GM12864 (cell line): Measurements from ENCODE around the gene NBAS.
"Not testable (repeated sequence)": the region's sequence is repeated elsewhere in the genome, so short reads cannot be mapped to it uniquely, and the experiment has no call there.

Source experiments
- DNase-seq: peaks from one replicate; pipeline ENCODE4 v3.0.0-alpha.2; 2011; ENCODE audit warnings: low read depth
- H3K4me3 ChIP-seq: 2 replicates; pipeline ENCODE4 v1.5.1; 2011; ENCODE audit warnings: mild to moderate bottlenecking, low read depth, low read length, control low read depth
- TF ChIP-seq, protein P1 (sequence below): IDR thresholded peaks from 2 replicates; pipeline ENCODE4 v1.5.1; 2011; ENCODE audit warnings: low read depth, mild to moderate bottlenecking, moderate library complexity, low read length, control low read depth, inconsistent platforms; ENCODE audit errors: missing control alignments

Gene NBAS

DNA sequence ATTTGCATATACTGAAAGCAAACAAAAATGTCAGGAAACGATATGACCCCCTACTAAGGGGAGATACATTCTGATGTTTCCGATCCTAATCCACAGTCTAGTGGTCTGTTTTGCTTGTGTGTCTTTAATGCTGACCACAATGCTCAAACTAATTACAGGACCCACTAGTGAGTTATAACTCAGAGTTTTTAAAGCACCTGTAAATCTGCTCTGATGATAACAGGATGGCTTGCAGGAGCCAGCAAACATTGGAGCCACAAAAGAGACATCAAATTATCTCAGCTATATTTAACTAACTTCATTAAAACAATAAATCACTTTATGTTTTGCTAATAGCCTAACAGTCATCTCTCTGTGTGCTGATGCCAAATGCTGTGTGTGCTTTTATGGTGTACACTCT lies 300.3 kb downstream of the NBAS start:
- no peak overlapping the region for H3K4me3 ChIP-seq
- TF ChIP-seq, protein P1, sequence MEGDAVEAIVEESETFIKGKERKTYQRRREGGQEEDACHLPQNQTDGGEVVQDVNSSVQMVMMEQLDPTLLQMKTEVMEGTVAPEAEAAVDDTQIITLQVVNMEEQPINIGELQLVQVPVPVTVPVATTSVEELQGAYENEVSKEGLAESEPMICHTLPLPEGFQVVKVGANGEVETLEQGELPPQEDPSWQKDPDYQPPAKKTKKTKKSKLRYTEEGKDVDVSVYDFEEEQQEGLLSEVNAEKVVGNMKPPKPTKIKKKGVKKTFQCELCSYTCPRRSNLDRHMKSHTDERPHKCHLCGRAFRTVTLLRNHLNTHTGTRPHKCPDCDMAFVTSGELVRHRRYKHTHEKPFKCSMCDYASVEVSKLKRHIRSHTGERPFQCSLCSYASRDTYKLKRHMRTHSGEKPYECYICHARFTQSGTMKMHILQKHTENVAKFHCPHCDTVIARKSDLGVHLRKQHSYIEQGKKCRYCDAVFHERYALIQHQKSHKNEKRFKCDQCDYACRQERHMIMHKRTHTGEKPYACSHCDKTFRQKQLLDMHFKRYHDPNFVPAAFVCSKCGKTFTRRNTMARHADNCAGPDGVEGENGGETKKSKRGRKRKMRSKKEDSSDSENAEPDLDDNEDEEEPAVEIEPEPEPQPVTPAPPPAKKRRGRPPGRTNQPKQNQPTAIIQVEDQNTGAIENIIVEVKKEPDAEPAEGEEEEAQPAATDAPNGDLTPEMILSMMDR, result no peak
- no peak for DNase-seq

DNA sequence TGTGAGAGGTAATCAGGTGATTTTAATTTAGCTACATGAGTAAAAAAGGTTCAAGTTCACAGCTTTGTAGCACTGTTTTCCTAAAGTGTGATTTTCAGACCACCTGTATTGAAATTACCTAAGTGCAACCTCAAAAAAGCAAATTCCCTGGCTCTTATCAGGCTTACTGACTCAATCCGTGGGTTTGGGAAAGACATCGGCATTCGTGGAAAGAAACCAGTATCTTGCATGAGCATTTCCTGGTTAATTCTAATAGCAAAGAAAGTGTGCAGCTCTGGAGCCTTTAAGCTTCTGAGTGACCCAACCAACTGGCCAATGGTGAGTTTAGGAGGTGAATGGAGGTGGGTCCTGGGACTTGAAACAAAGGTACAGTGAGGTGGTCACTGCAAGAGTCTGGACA lies 300.9 kb downstream of the NBAS start:
- no peak overlapping the region for H3K4me3 ChIP-seq
- no peak for DNase-seq
- TF ChIP-seq, protein P1, result no peak

DNA sequence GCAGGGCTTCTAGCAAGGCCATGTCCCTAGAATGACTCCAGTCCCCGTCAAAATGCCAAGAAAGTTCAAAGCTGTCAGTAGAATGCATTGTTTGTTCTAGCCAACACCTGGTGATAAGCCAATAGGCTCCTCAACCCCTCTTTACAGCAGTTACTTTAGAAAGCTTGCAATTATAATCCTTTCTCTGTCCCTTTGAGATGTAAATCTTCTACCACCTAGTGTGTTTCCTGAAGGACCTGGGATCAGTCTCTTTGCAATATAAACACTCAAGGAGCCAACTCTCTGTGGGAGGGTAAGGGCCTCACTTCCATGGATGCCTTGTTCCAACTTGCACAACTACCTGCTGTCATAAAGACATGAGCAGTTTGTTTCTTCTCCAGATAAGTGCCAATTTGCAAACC lies 301.8 kb downstream of the NBAS start:
- TF ChIP-seq, protein P1, result no peak
- no peak for DNase-seq
- H3K4me3 ChIP-seq, result no peak overlapping the region

DNA sequence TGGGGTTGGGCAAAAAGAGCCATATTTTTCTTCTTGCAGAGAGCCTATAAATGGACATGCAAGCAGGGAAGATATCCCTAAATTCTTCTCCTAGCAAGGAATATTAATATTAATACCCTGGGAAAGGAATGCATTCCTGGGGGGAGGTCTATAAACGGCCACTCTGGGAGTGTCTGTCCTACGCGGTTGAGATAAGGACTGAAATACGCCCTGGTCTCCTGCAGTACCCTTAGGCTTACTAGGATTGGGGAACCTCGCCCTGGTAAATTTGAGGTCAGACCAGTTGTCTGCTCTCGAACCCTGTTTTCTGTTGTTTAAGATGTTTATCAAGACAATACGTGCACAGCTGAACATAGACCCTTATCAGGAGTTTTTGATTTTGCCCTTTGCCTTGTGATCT lies 302.7 kb downstream of the NBAS start:
- not testable (repeated sequence) for DNase-seq, H3K4me3 ChIP-seq

DNA sequence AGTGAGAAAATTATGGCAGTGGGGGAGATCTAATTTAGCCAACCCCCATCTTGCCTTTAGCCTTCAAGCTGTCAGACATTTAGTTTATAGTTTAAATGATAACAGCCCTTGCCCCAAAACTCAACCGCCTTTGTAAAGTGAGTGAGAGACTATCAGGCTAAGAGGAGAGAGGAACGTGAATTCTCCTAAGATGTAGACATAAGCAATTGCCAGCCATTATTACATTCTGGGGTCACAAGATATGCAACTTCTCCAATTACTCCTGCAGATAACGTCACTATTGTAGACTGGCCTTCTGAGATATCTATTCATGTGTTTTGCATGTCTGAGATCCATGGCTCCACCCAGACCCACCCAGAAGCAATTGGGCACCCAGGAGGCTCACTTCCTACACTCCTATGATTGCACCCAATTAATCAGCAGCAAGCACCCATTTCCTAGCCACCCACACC lies 307.3 kb downstream of the NBAS start:
- no peak for DNase-seq
- no peak overlapping the region for H3K4me3 ChIP-seq
- TF ChIP-seq, protein P1, result no peak

DNA sequence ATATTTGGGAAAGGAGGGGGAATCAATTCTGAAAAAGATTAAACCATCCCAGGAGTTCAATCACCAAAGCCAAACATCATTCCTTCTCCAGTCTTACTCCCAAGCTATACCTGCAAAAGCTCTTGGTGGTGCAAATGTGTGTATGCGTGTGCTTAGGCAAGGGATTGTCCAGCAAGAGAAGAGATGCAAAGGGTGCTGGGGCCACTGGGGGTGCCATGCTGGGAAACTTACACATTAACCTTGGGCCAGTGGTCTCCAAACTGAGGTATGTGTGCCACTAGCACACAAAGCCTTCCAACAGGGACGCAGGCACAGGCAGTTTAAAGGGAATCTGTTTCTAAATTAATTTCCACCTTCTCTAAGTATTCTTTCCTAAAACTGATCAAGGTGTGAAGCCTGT lies 307.9 kb downstream of the NBAS start:
- DNase-seq, result no peak
- TF ChIP-seq, protein P1, result no peak
- H3K4me3 ChIP-seq, result no peak overlapping the region

DNA sequence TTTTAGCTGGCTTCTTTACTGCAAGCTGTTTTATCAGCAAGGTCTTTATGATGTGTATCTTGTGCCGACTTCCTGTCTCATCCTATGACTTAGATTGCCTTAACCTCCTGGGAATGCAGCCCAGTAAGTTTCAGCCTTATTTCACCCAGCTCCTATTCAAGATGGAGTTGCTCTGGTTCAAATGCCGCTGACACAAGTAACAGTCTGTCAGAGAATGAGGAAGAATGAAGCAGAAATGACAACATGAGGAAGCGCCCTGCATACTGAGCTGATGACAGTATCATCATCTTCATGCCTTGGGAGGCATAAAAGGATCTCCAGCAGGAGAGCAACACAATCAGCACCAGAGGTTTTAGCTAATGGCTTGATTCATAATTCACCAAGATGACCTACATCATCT lies 309.4 kb downstream of the NBAS start:
- no peak overlapping the region for H3K4me3 ChIP-seq
- TF ChIP-seq, protein P1, result no peak
- no peak for DNase-seq

DNA sequence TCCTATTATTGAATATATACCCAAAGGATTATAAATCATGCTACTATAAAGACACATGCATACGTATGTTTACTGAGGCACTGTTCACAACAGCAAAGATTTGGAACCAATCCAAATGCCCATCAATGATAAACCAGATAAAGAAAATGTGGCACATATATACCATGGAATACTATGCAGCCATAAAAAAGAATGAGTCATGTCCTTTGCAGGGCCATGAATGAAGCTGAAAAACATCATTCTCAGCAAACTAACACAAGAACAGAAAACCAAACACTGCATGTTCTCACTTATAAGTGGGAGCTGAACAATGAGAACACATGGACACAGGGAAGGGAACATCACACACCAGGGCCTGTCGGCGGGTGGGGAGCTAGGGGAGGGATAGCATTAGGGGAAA lies 310.2 kb downstream of the NBAS start:
- DNase-seq, H3K4me3 ChIP-seq: not testable (repeated sequence)
